ENCODE data around the gene GRIP1.

Gene GRIP1

DNA sequence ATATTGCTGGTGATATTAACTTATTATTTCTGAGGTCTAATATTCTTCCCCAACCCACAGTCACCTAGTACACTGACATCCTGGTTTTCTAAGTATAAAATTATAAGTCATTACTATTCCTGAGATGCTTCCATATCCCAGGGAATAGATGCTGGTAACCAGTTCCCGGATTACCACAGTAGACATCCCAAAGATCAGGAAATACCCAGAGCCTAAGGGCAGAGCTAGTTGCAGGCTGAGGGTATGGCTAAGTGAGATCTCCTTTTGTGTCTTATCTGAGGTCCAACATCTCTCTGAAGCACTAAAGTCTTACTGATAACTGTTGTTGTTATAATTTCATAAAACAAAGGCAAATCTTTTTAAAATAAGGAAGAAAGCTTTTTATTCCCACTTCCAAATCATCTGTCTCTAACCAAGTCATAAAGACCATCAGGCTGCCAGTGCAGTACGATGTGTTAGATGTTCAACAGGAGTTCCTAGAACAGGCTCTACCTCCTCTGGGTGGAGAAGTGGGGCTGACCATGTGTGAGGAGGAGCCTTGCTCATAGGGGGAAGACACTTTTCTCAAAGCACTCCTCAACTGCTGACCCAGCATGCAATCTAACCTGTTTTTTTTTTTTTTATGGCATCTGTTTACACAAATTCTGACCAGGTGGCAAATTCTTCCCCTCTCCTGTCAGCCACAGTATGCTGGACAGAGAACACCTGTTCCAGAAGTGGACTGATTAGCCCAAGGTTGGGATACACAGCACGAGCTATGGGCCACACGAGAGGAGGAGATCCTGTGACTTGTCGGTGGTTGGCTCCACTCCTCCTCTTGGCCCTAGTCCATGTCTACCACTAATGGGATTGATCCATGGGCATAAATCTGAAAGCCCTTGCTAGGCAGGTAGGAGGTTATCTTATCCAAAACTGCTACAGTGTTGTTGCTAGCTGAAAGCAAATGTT lies 16.1 kb upstream of the GRIP1 start:
- DNase-seq, result no peak

DNA sequence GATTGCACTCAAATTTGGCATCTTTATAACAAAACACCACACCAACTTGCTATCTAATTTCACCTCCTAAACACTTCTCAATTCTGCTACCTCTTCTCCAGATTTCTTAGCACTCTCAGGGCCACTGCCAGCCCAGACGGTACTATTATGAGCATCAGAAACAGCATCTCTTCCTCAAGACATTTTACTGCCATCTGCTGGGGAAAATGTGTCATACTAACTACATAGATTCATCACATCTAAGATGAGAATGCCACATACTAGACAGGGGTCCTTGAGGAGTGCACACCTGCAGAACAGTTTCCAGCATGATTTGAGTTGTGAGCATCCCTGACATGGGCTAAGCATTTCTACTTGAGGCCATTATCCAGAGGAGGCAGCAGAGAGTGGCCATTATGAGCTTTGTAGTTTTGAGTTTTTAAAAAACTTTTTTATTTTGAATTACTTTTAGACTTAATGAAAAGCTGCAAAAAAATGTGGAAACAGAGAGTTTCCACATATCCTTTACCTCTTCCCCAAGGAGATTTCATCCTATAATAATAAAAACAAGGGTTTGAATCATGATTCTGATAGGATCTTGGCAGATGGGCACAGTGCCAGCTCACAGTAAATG lies 15.1 kb upstream of the GRIP1 start:
- DNase-seq, result peak in 17 of 58 donors; percentile 1 to 73 (median 6)

DNA sequence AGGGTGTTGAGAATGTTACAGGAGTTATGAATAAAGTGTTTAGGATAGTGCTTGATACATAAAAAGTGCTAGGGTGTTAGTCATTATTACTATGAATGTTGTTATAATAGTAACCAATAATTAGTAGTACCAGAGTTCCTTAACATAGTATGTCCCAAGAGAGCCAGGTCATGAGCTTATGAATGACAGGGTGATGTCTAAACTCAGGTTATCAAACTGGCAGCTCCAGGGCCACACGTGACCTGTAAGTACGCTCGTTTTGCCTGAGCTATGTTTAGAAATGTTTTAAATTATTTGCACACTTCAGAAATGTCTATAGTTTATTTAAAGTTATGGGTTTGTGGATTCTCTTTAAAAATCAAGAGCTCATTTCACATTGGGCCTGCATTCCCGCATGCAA lies 14.1 kb upstream of the GRIP1 start:
- DNase-seq, result no peak

- DNase-seq, result no peak
Measured at GRCh38 chr12:66692170-66692569, 13.3 kb upstream of the GRIP1 start.

GRCh38 chr12:66688846-66689439 lies 10.1 kb upstream of the GRIP1 start:
- DNase-seq, result peak in 12 of 58 donors; percentile 0 to 30 (median 4)

DNA sequence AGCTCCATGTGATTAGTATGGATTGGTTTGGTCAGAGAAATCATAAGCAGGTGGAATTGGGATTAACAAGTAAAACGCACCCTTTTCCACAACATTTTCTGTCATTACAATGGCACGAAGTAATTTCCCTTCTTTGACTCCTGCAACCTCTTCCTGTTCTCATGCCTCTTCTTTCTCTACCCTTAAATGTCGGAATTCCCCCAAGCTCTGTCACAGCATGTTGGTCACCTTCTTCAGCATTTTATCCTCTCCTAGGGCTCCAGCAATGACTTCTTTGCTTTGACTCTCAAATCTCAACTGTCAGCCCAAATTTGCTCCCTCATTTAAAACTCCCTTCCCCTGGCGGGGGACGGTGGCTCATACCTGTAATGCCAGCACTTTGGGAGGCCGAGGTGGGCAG lies 5.3 kb upstream of the GRIP1 start:
- no peak for DNase-seq

- DNase-seq, result no peak
Measured at GRCh38 chr12:66683822-66684221, 4.9 kb upstream of the GRIP1 start.

GRCh38 chr12:66683073-66683472 lies 4.2 kb upstream of the GRIP1 start:
- no peak for DNase-seq

DNA sequence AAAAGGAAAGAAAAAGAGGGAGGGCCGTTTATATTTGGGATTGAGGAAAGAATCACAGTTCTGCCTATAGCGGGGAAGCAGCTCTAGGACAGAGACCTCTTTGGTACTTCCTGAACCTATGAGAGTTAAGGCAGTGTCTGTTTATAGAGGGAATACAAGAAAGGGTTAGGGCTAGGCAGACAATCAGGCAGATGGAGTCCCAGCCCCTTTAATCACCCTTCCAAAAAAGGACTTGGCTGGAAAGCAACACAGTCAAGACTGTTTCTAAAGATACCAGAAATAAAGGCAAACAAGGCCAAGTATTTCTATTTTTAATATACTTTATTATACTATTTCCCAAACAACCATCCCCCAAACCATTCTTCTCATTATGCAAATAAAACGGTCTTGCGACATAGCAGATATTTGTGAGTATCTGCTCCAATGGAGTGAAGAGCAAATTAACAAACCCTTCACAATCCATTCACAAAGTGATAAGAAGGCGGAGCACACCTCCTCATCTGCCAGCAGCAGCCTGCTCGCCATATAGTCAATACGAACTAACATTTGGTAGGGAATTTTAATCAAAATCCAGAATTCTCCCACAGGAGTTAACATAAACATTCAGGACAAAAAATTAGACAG lies 697 bp upstream of the GRIP1 start:
- no peak for DNase-seq

- DNase-seq, result no peak
Measured at GRCh38 chr12:66676241-66676640, 2.6 kb downstream of the GRIP1 start.

GRCh38 chr12:66674495-66675122 lies 4.3 kb downstream of the GRIP1 start:
- no peak for DNase-seq

- DNase-seq, result no peak
Measured at GRCh38 chr12:66669541-66669940, 9.3 kb downstream of the GRIP1 start.

- no peak for DNase-seq
Measured at GRCh38 chr12:66668311-66668710, 10.6 kb downstream of the GRIP1 start.

GRCh38 chr12:66667906-66668305 lies 11.0 kb downstream of the GRIP1 start:
- no peak for DNase-seq

DNA sequence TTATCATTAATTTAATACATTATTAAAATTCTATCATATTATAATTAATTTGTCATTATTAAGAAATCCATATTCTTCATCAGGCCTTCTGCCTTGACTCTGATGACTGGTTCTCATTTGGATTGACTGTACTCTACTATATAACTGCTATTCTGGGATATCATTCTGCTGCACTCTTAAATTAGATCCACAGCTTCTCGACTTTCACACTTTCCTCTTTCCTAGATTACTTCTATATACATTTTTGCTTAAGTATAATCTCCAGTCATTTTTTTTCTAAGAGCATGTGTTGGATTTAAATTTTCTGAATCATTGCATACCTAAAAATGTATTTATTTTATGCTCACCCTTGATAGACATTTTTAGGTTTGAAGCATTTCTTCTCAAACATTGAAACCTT lies 12.4 kb downstream of the GRIP1 start:
- no peak for DNase-seq

GRCh38 chr12:66665435-66665985 lies 13.4 kb downstream of the GRIP1 start:
- DNase-seq, result no peak

- no peak for DNase-seq
Measured at GRCh38 chr12:66664076-66664475, 14.8 kb downstream of the GRIP1 start.

DNA sequence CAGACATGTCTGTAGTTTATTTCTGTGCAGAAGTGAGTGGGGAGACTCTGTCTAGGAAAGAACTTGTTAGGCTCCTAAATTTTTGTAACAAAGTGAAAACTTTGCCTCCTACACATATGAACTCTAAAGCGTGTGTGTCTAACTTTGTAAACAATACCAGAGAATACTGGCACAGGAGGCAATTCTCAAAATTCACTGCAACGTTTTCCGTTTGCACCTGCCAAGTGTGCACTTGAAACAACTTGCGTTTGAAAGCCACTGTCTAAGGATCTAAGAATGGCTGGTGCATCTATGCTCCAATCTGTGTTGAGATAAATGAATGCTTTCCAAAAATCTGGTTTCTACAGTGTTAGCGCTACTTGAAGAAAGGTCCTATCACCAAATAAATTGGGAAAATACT lies 15.3 kb downstream of the GRIP1 start:
- no peak for DNase-seq

DNA sequence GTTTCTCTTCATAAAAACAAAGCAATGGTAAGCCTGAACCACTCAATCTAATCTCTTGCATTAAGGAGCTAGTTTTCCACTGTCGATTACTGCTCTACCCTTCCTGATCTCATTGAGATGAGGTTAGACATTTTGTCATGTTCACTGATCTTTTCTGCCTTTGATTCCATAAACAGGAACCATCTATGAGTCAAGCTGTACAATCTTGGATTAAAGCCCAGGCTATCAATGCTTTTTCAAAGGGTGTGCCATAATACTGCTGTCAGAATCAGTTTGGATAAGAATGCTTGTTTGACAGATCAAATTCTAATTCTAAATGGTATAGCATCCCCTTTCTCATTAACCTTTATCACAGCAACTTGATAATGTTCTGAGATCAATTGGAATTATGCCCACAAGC lies 16.1 kb downstream of the GRIP1 start:
- DNase-seq, result no peak

GRCh38 chr12:66662179-66662578 lies 16.7 kb downstream of the GRIP1 start:
- no peak for DNase-seq

- DNase-seq, result no peak
Measured at GRCh38 chr12:66661357-66661756, 17.5 kb downstream of the GRIP1 start.

All from anterior cingulate cortex (tissue), 58 donors.